GM21423 (cell line): ENCODE results near the gene RELB.

Experiments used
- ATAC-seq: cut with Tn5 transposase; IDR thresholded peaks from one replicate; pipeline ENCODE4 v1.9.1; 2021; ENCODE audit warnings: mild to moderate bottlenecking, moderate library complexity; ENCODE audit not compliant: unreplicated experiment

Gene RELB

DNA sequence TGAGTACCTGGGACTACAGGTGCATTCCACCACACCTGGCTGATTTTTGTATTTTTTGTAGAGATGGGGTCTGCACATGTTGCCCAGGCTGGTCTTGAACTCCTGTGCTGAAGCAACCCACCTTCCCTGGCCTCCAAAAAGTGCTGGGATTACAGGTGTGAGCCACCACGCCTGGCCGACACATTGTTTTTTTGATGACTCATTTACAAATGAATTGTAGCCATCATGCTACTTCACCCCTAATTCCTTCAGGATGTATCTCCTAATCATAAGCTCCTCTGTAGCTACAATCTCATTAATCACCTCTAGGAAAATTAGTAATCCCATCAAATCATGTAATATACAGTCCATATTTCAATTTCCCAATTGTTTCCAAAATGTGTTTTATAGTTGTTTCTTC, 17.9 kb downstream of the RELB start:
- no peak for ATAC-seq

- no peak for ATAC-seq
Measured at GRCh38 chr19:45020071-45020470, 18.8 kb downstream of the RELB start.

DNA sequence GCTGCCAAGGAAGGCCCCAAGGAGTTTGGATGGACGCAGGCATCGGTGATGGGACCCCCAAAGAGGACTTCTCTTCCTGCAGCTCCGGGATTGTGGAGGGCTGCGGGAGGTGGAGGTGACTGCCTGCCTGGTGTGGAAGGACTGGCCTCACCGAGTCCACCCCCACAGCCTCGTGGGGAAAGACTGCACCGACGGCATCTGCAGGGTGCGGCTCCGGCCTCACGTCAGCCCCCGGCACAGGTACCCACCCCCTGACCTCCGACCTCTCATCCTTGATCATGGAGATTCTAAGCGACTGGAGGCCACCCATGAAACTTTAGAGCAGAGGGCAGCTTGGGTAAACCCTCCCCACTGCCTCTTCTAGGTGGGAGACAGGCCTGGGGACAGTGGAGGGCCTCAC, 20.7 kb downstream of the RELB start:
- no peak for ATAC-seq

- ATAC-seq = no peak
Measured at GRCh38 chr19:45023048-45023447, 21.8 kb downstream of the RELB start.

- no peak for ATAC-seq
Measured at GRCh38 chr19:45025264-45025663, 24.0 kb downstream of the RELB start.

- no peak for ATAC-seq
Measured at GRCh38 chr19:45027371-45027770, 26.1 kb downstream of the RELB start.

GRCh38 chr19:45030825-45031224, 29.6 kb downstream of the RELB start:
- ATAC-seq = no peak

DNA sequence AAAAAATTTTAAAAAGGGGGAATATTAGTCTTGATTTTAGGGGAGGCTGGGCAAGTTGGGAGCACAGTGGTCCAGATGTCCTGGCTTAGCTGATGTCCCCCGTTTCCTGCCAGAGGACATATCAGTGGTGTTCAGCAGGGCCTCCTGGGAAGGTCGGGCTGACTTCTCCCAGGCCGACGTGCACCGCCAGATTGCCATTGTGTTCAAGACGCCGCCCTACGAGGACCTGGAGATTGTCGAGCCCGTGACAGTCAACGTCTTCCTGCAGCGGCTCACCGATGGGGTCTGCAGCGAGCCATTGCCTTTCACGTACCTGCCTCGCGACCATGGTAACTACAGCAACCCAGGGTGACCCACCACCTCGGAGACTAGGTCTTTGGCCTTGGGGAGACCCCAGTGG, 31.2 kb downstream of the RELB start:
- no peak for ATAC-seq

DNA sequence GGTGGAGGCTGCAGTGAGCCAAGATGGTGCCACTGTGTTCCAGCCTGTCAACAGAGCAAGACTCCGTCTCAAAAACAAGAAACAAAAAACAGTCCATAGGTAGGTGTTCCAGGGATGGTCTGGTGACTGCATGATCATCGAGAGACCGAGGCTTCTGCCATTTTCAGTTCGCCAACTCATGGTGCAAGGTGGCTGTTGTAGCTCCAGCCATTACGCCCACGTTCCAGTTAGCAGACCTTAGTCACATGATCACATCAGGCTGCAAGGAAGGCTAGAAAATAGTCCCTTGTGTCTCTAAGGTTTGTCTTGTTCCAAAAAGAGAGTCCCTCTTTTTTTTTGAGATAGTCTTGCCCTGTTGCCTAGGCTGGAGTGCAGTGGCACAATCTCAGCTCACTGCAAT, 34.5 kb downstream of the RELB start:
- no peak for ATAC-seq

DNA sequence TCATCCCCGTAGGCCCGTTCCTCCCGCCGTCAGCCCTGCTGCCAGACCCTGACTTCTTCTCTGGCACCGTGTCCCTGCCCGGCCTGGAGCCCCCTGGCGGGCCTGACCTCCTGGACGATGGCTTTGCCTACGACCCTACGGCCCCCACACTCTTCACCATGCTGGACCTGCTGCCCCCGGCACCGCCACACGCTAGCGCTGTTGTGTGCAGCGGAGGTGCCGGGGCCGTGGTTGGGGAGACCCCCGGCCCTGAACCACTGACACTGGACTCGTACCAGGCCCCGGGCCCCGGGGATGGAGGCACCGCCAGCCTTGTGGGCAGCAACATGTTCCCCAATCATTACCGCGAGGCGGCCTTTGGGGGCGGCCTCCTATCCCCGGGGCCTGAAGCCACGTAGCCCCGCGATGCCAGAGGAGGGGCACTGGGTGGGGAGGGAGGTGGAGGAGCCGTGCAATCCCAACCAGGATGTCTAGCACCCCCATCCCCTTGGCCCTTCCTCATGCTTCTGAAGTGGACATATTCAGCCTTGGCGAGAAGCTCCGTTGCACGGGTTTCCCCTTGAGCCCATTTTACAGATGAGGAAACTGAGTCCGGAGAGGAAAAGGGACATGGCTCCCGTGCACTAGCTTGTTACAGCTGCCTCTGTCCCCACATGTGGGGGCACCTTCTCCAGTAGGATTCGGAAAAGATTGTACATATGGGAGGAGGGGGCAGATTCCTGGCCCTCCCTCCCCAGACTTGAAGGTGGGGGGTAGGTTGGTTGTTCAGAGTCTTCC, 36.3 kb downstream of the RELB start:
- ATAC-seq = no peak

DNA sequence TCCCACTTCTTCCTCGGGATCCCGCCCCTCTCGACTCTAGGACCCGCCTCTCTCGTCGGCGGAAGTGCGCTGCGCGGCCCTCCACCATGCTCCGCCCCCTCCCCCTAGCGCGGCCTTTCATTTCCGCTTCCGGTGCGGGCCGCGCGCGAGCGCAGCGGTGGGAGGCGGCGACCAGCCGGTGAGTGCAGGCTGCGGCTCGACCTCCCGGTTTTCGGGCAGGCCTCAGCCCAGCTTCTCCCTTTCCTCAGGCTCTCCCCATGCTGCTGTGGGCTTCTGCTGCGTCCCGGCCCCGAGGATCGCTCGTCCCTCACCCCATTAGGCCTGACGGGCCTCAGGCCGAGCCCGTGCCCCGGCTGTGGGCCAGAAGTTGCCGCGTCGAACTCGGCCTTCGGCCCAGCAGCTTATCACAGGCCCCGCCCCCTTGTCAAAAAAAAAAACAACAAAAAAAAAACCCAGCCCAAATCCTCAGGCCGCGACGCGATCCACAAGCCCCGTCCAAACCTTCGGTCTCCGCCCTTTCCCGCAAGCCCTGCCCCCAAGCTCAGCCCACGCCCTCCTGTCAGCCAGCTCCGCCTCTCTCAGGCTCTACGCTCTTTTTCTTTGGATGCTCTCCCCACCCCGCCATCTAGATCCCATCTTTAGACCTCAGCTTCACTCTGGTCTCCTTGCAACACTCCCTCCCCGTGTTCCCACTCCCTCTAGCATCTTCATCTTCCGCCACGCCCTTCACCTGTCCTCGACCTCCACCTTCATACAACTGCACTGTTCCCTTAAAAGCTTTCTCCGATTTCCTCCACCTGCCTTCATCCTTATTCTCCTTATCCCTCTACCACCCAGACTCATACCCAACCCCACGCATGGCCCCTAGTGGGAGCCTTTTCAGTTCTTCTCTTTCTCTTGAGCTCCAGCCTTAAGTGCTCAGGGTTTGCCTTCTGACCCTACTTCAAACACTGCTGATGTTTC, 37.9 kb downstream of the RELB start, which contains the start of gene CLASRP:
Gene CLASRP (plus strand): TSS at position 115 of the 963 bp plus-strand sequence. CDS start 1,168 bp downstream, outside the sequence.
- peak; percentile 89 for ATAC-seq

DNA sequence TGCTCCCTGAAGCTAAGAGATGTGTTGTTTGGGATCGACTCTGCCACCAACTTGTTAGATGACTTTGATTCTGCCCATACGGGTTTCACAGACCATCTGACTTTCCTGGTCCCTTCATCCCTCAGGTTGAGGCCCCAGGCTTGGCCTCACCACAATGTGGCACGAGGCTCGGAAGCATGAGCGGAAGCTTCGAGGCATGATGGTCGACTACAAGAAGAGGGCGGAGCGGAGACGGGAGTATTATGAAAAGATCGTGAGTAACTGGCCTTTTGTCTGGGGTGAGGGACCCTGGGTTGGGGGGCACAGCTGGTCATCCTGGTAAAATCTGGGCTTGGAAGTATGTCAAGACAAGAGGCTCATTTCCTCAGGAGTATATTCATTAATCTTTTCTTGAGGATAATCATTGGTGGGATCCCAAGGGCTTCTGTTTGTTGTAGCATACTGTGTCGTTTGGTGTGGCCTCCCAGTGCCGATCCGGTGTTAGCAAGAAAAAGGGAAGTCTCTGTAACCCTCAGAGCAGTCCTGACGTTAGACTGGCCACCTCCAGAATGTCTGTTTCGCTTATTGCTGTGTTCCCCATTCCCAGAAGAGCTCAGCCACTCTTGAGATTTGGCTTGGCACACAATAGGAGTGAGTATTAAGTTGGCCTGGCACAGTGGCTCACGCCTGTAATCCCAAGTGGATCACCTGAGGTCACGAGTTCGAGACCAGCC, 39.0 kb downstream of the RELB start:
- no peak for ATAC-seq

DNA sequence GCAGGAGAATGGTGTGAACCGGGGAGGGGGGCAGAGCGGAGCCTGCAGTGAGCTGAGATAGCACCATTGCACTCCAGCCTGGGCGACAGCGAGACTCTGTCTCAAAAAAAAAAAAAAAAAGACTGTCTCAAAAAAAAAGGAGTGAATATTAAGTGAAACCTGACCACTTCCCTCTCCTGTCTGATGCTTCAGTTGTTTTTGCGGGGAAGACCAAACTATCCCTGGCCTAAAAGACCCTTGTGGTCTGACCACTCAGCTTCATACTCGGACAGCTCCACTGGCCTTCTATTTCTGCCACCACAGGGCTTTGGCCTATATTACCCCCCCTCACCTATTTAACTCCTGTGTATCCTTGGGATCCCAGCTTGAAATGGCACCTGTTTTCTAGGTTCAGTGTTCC, 39.9 kb downstream of the RELB start:
- no peak for ATAC-seq

DNA sequence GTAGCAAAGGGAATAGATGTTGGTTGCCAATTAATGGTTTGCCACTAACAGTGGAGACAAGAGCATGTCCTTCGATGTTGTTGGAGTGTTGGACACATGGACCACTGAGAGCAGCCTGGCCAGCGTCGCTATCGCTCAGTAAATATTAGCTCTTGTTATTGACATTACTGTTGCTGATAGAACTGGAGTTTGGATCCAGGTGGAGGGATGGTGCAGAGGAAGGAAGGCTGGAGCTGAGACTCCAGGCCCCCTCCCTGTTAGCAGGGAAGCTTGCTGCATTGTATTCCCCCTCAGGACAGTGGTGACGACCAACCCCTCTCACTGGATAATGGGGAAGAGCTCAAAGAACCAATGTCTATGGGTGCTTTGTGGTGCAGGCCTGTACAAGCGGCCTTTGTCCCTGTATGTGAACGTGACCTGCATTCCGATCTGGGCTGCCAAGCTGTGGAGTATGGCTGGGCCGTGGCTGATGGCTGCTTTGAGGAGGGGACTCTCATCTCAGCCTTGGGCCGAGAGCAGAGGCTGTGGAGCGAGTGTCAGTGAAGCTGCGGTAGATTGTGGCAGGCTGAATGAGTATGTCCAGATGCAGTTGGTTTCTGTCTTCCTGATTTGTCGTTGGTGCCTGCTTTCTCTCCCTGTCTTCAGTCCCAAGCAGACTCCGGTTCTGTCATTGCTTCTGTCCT, 44.5 kb downstream of the RELB start:
- ATAC-seq = no peak

DNA sequence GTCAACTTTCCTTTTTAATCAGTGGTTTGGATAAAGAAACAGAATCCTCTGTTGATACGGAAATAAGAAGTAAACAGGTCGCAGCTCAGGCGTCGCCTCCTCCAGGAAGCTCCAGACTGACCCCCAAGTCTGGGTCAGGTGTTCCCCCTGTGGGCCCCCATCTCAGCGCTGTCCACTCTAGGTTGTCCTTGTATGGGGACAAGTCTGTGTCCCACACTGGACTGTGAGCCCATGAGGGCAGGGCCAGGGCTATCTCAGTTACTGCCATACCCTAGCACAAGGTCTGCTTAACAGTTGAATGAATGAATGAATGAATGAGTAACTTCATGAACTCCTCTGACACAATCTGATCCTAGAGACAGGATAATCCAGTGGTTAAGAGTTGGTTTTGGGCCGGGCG, 45.1 kb downstream of the RELB start:
- no peak for ATAC-seq

GRCh38 chr19:45047188-45047797, 46.0 kb downstream of the RELB start:
- ATAC-seq = peak; percentile 60

DNA sequence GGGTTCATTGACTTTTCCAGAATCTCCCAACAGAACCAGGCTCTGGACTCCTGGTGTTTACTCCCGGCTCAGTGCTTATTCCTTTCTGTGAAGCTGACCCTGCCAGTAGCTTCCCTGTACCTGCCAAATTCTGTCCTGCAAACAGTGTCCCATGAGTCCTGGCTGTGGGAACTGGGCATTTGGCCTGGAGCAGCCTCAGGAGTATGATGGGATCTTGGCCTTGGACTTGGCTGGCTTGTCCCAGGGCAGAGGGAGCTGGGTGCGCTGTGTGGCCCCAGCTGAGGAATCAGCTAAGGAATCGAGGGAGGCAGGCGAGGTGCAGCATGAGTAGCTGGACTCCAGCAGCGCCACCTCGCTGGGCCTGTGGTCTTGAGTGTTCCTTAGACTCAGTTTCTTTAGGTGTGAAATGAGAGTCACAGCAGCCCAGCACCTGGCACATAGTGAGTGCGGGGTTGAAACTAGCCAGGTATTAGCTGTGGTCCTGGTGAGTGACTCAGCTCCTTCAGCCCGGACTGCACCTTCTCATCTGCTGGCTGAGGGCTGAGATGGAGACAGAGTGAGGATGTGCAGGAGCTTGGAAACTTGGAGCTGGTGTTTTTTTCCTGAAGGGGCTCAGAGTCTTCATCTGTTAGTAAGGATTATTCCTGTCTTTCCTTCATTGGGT, 47.9 kb downstream of the RELB start:
- ATAC-seq = no peak

GRCh38 chr19:45050036-45050435, 48.8 kb downstream of the RELB start:
- ATAC-seq = no peak

- no peak for ATAC-seq
Measured at GRCh38 chr19:45051929-45052579, 50.8 kb downstream of the RELB start.
